ENCODE measurements around the gene PROX1.

DNA sequence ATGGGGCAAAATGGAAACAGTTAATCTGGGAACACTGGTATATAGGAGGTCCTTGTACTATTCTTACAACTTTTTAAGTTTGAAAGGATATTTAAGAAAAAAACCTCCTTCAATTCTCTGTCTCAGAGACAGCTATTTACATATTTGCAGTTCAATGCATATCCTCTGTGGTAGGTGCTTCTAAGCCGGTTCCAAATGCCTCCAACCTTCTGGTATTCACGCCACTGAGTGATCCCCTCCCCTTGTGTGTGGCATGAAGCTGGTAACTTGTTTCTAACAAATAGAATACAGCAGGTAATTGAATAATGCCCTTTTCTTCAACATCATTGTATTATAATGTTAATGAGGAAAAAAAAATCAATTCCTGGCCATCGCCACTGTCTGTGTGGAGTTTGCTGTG, 91.2 kb downstream of the PROX1 start:
- TF ChIP-seq CTCF (IDR thresholded peaks at IDR 0.05), result no peak
- TF ChIP-seq EZH2 (IDR thresholded peaks at IDR 0.05; ENCODE audit: borderline replicate concordance, insufficient read depth, low read depth, low read length, poor library complexity, severe bottlenecking), result no peak

Data from B cell (primary cell).